H9 (cell line): ENCODE data around the gene RAB6A. TPM values are rescaled to one million over a fixed set of nuclear protein-coding genes. Genes with fewer than 3 reads are reported as not detected.

Experiments
- DNase-seq: peaks from one replicate; pipeline ENCODE4 v3.0.0-alpha.2; 2017
- H2AFZ ChIP-seq: one replicate; pipeline ENCODE4 v1.6.1; 2013; ENCODE audit warnings: mild to moderate bottlenecking, low read length, control low read depth, moderate library complexity
- H2AK5ac ChIP-seq: 2 replicates; pipeline ENCODE4 v1.6.1; 2013; ENCODE audit warnings: low read length, control low read depth, mixed read lengths; ENCODE audit not compliant: insufficient read length
- H2BK120ac ChIP-seq: one replicate; pipeline ENCODE4 v1.6.1; 2013; ENCODE audit warnings: low read depth, mild to moderate bottlenecking, low read length, control low read depth, inconsistent platforms; ENCODE audit not compliant: poor library complexity, severe bottlenecking
- H2BK12ac ChIP-seq: 2 replicates; pipeline ENCODE4 v1.6.1; 2013; ENCODE audit warnings: low read length, control low read depth, mixed read lengths, low read depth; ENCODE audit not compliant: insufficient read length
- H2BK15ac ChIP-seq: 2 replicates; pipeline ENCODE4 v1.6.1; 2013; ENCODE audit warnings: low read depth, low read length, control low read depth
- H2BK20ac ChIP-seq: one replicate; pipeline ENCODE4 v1.6.1; 2013; ENCODE audit warnings: low read depth, mild to moderate bottlenecking, low read length, control low read depth, inconsistent platforms; ENCODE audit not compliant: poor library complexity, severe bottlenecking
- H2BK5ac ChIP-seq: 2 replicates; pipeline ENCODE4 v1.6.1; 2013; ENCODE audit warnings: low read length, control low read depth, mixed read lengths; ENCODE audit not compliant: insufficient read length
- H3K14ac ChIP-seq: 2 replicates; pipeline ENCODE4 v1.6.1; 2013; ENCODE audit warnings: low read length, control low read depth; ENCODE audit not compliant: insufficient read depth
- H3K18ac ChIP-seq: 2 replicates; pipeline ENCODE4 v1.6.1; 2013; ENCODE audit warnings: low read depth, mild to moderate bottlenecking, mixed read lengths, low read length, control low read depth; ENCODE audit not compliant: insufficient read length
- H3K23ac ChIP-seq: 2 replicates; pipeline ENCODE4 v1.6.1; 2013; ENCODE audit warnings: low read length, control low read depth, mixed read lengths, low read depth; ENCODE audit not compliant: insufficient read length
- H3K23me2 ChIP-seq: 2 replicates; pipeline ENCODE4 v1.6.1; 2013; ENCODE audit warnings: low read depth, mild to moderate bottlenecking, mixed read lengths, low read length, control low read depth; ENCODE audit not compliant: insufficient read length, poor library complexity, severe bottlenecking
- H3K27ac ChIP-seq: 2 replicates; pipeline ENCODE4 v1.5.1; 2013; ENCODE audit warnings: low read length, control low read depth, mixed read lengths, low read depth; ENCODE audit not compliant: insufficient read length
- H3K27me3 ChIP-seq: 2 replicates; pipeline ENCODE4 v1.6.1; 2013; ENCODE audit warnings: low read length, control low read depth, inconsistent platforms; ENCODE audit not compliant: insufficient read depth
- H3K4ac ChIP-seq: 2 replicates; pipeline ENCODE4 v1.6.1; 2013; ENCODE audit warnings: low read depth, mild to moderate bottlenecking, control low read depth, inconsistent platforms, low read length, moderate library complexity
- H3K4me1 ChIP-seq: 2 replicates; pipeline ENCODE4 v1.6.1; 2013; ENCODE audit warnings: low read length, control low read depth, inconsistent platforms; ENCODE audit not compliant: insufficient read depth
- H3K4me2 ChIP-seq: 2 replicates; pipeline ENCODE4 v1.6.1; 2013; ENCODE audit warnings: low read length, control low read depth, mixed read lengths; ENCODE audit not compliant: insufficient read length, insufficient read depth
- H3K56ac ChIP-seq: 2 replicates; pipeline ENCODE4 v1.6.1; 2013; ENCODE audit warnings: low read depth, mild to moderate bottlenecking, mixed read lengths, low read length, control low read depth; ENCODE audit not compliant: insufficient read length
- H3K79me1 ChIP-seq: 2 replicates; pipeline ENCODE4 v1.6.1; 2013; ENCODE audit warnings: low read depth, mild to moderate bottlenecking, moderate library complexity, low read length, control low read depth, inconsistent platforms; ENCODE audit not compliant: insufficient read depth, poor library complexity, severe bottlenecking
- H3K79me2 ChIP-seq: 2 replicates; pipeline ENCODE4 v1.6.1; 2013; ENCODE audit warnings: low read length, control low read depth, inconsistent platforms; ENCODE audit not compliant: insufficient read depth
- H3K9ac ChIP-seq: 2 replicates; pipeline ENCODE4 v1.6.1; 2013; ENCODE audit warnings: low read length, control low read depth, mixed read lengths; ENCODE audit not compliant: insufficient read length; ENCODE audit errors: extremely low read depth
- H3K9me3 ChIP-seq: one replicate; pipeline ENCODE4 v1.6.1; 2013; ENCODE audit warnings: low read depth, low read length, inconsistent platforms; ENCODE audit not compliant: control insufficient read depth
- H3T11ph ChIP-seq: one replicate; pipeline ENCODE4 v1.6.1; 2013; ENCODE audit warnings: mild to moderate bottlenecking, low read length, control low read depth, inconsistent platforms
- H4K20me1 ChIP-seq: one replicate; pipeline ENCODE4 v1.6.1; 2013; ENCODE audit not compliant: control insufficient read depth, insufficient read length, insufficient read depth
- H4K5ac ChIP-seq: 2 replicates; pipeline ENCODE4 v1.6.1; 2013; ENCODE audit warnings: low read depth, mild to moderate bottlenecking, mixed read lengths, low read length, control low read depth; ENCODE audit not compliant: insufficient read length
- H4K8ac ChIP-seq: replicated peaks from 2 replicates; pipeline ENCODE4 v1.6.1; 2013; ENCODE audit warnings: low read length, control low read depth, mixed read lengths, low read depth; ENCODE audit not compliant: insufficient read length
- H4K91ac ChIP-seq: 2 replicates; pipeline ENCODE4 v1.6.1; 2013; ENCODE audit warnings: low read depth, mild to moderate bottlenecking, moderate library complexity, mixed read lengths, low read length, control low read depth; ENCODE audit not compliant: insufficient read length
- H3K27ac Mint-ChIP-seq, 3 experiments: 2 replicates in 2 of 3; 3 replicates in 1 of 3; pipeline ENCODE4 v1.8.0; 2020 to 2021; ENCODE audit warnings: mixed read lengths in 3 of 3, mild to moderate bottlenecking in 1 of 3, moderate library complexity in 1 of 3
- H3K27me3 Mint-ChIP-seq: 2 replicates; pipeline ENCODE4 v1.8.0; 2021; ENCODE audit warnings: low read depth, mild to moderate bottlenecking, moderate library complexity, mixed read lengths
- H3K36me3 Mint-ChIP-seq, 3 experiments: 2 replicates in 2 of 3; 3 replicates in 1 of 3; pipeline ENCODE4 v1.8.0; 2020 to 2021; ENCODE audit warnings: low read depth in 3 of 3, mixed read lengths in 3 of 3; ENCODE audit not compliant: insufficient read depth in 1 of 3
- H3K4me1 Mint-ChIP-seq, 2 experiments: 2 replicates each; pipeline ENCODE4 v1.8.0; 2020; ENCODE audit warnings: mixed read lengths in 2 of 2
- H3K4me3 Mint-ChIP-seq, 2 experiments: 2 replicates in 1 of 2; 3 replicates in 1 of 2; pipeline ENCODE4 v1.8.0; 2020 to 2021; ENCODE audit warnings: mild to moderate bottlenecking in 2 of 2, mixed read lengths in 2 of 2, moderate library complexity in 1 of 2
- H3K9me3 Mint-ChIP-seq, 2 experiments: 2 replicates in 1 of 2; 3 replicates in 1 of 2; pipeline ENCODE4 v1.8.0; 2020; ENCODE audit warnings: mild to moderate bottlenecking in 2 of 2, mixed read lengths in 2 of 2, moderate library complexity in 1 of 2
- CTCF ChIP-seq: fragments of 200-600 bp; sonication (generic); conservative IDR thresholded peaks from 3 replicates; pipeline ENCODE4 v1.8.0; 2021; ENCODE audit warnings: antibody characterized with exemption, mild to moderate bottlenecking
- WGBS: extraction: QIAGEN DNeasy Blood & Tissue Kit; methylation state at CpG from one replicate; pipeline ENCODE4 v1.1.7; 2013; ENCODE audit warnings: missing lambda C conversion rate, low lambda C conversion rate, mixed read lengths; ENCODE audit not compliant: insufficient read length; ENCODE audit errors: extremely low coverage; 5-methylcytosine and 5-hydroxymethylcytosine counted together
- total RNA-seq: library from RNA; stranded (reverse); gene quantifications from 2 replicates; pipeline ENCODE4 v1.2.1, GENCODE V29; 2021

The RAB6A gene
- total RNA-seq, 1 experiment from 2014 or later: 72.8 TPM

- Histone ChIP-seq H3K4ac (no peak overlapping the region), H3K18ac (no peak overlapping the region), H3K9me3 (no peaks in the 10 kb centered on the region), H3K56ac (no peak overlapping the region), H3K4me2 (no peak overlapping the region), H3K14ac (no peak overlapping the region), H2BK12ac (no peak overlapping the region), H2BK20ac (no peak overlapping the region), H3K4me1 (no peaks in the 10 kb centered on the region), H3T11ph (no peak overlapping the region), H3K23ac (no peak overlapping the region), H2BK120ac (no peak overlapping the region), H3K27ac (no peak overlapping the region), H3K27me3 (no peaks in the 10 kb centered on the region), H4K8ac (no peak overlapping the region), H4K20me1 (no peaks in the 10 kb centered on the region), H3K9ac (no peak overlapping the region), H2AFZ (no peak overlapping the region), H3K79me2 (no peaks in the 10 kb centered on the region; the same call in 1 of the 2 replicates), H3K79me1 (peaks cover 6% of the 10 kb centered on the region), H4K5ac (no peak overlapping the region), H2AK5ac (no peak overlapping the region), H2BK5ac (no peak overlapping the region), H4K91ac (no peak overlapping the region), H3K23me2 (no peaks in the 10 kb centered on the region), H2BK15ac (no peak overlapping the region)
- WGBS: no CpG with 5 or more reads among the region's 4 CpGs
- TF ChIP-seq CTCF: no peak
- H3K36me3 Mint-ChIP-seq: peaks cover 0 to 4% (median 0%) of the 10 kb centered on the region in 3 experiments; a peak in 2 of 7 replicates
- no peaks in the 10 kb centered on the region for H3K27me3 Mint-ChIP-seq
- no peaks in the 10 kb centered on the region for H3K9me3 Mint-ChIP-seq
- peaks cover 0 to 3% of the 10 kb centered on the region in 2 experiments; a peak in 1 of 4 replicates for H3K4me1 Mint-ChIP-seq
- DNase-seq: no peak
- H3K27ac Mint-ChIP-seq: peak overlapping the region in 1 of 3 experiments; percentile 45; a peak in 1 of 7 replicates
- no peak overlapping the region for H3K4me3 Mint-ChIP-seq
These were observed 39.5 kb upstream of the RAB6A start for GRCh38 chr11:73800276-73800806.
